Measurements from ENCODE around the gene FFAR2.
"Not testable (repeated sequence)": the region's sequence is repeated elsewhere in the genome, so short reads cannot be mapped to it uniquely, and the experiment has no call there.

Gene FFAR2

DNA sequence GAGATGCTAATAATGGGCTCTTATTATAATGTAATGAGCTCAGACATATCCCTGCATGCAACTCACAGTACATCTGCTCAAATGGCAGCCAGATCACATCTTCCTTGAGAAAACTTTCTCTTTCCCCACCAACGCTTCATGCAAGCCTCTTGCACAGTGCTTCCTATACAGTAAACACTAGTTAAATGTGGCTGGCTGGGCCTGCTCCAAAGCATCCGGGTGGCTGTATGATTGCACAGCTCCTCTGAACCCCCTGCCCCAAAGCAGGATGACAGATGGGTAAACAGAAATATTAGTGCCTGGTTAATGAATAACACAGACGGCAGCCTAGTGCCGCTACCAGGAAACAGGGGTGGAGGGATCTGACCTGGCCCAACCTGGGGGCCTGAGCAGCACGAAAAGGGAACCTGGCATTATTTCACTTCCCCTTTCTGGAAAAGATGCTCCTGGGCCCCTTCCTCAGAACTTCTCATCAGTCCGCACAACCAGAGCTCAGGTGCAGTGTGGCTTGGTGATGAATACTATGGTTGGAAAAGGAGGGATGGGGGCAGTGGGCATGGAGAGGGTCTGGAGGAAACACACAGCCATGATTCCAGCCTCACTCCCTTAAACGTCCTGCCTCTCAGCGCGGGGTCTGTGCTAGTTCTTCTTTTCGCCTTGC lies 10.8 kb downstream of the FFAR2 start:
- Mint-ChIP-seq H3K4me1 (peaks cover 34% of the 10 kb centered on the region), H3K27ac (no peak overlapping the region), H3K9me3 (no peaks in the 10 kb centered on the region), H3K4me3 (no peak overlapping the region), H3K27me3 (no peaks in the 10 kb centered on the region)
- ATAC-seq = no peak
- no peak for DNase-seq

DNA sequence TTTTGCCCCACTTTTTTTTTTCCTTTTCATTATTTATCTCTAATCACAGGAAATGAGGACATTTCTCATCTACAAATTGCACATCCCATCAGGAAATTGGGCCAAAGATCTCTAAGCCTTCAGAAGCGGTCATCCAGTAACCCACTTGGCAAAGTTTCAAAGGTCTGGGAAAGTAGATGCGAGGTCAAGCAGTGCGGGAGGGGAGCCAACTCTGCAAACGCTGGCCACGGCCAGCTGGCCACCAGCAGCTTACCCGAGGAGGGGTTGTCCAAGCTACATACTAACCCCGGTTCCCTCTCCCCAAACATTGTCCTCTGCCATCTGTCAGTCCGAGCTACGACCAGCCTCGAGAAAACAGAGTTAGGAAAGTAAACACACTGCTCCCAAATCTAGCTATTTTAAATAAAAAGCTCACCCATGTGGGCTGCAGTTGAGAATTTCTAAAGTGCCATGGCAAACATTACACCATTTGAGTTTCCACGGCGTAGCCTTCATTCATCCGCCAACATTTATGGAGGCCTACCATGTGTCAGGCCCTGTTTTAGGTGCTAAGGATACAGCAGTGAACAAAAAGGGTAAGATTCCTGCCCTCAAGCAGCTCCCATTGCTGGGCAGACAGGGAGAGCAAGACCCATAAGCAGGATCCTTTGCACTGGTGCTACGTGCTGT lies 11.5 kb downstream of the FFAR2 start:
- Mint-ChIP-seq H3K9me3 (no peaks in the 10 kb centered on the region), H3K4me1 (peaks cover 34% of the 10 kb centered on the region), H3K27me3 (no peaks in the 10 kb centered on the region), H3K27ac (no peak overlapping the region), H3K4me3 (no peak overlapping the region)
- DNase-seq (no peak), ATAC-seq (no peak)

DNA sequence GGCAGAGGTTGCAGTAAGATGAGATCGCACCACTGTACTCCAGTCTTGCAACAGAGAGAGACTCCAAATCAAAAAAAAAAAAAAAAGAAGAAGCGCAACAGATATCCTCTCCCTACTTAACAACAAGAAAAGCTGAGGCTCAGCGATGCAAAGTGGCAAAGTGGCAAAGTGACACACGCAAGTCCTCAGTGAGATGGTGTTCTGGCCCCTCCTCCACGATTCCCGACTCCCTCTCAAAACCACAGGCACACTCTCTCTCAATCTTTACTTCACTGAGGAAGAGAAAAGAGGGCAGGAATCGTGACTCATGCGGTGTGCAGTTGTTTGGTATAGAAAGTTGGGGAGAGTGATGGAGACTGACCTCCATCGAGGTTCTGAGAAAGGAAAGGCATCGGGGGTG lies 12.6 kb downstream of the FFAR2 start:
- DNase-seq (no peak), ATAC-seq (no peak)
- no peaks in the 10 kb centered on the region for H3K27me3 Mint-ChIP-seq
- H3K9me3 Mint-ChIP-seq = no peaks in the 10 kb centered on the region
- no peak overlapping the region for H3K4me3 Mint-ChIP-seq
- peaks cover 34% of the 10 kb centered on the region for H3K4me1 Mint-ChIP-seq
- H3K27ac Mint-ChIP-seq = peak overlapping the region in 1 of 2 donors; percentile 1

DNA sequence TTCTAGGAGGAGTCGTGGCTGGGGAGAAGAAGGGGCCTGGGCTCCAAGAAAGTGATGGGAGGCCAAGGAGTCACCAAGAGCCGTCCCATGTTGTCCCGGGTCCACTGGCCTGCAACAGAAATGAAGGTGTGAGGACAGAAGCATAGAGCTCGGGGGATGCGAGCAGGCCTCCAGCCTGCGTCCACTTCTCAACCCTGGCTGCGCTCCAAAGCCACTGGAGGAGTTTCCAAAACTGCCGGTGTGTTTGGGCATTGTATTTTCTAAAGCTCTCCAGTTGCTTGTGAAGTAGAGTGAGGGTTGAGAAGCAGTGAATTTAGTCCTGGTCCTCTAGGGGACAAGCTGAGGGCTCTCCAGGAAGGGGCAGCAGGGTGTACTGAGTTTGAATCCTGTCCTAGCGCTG lies 13.0 kb downstream of the FFAR2 start:
- no peak for ATAC-seq
- Mint-ChIP-seq H3K4me3 (no peak overlapping the region), H3K9me3 (no peaks in the 10 kb centered on the region), H3K27ac (no peak overlapping the region), H3K27me3 (no peaks in the 10 kb centered on the region), H3K4me1 (peaks cover 34% of the 10 kb centered on the region)
- no peak for DNase-seq

DNA sequence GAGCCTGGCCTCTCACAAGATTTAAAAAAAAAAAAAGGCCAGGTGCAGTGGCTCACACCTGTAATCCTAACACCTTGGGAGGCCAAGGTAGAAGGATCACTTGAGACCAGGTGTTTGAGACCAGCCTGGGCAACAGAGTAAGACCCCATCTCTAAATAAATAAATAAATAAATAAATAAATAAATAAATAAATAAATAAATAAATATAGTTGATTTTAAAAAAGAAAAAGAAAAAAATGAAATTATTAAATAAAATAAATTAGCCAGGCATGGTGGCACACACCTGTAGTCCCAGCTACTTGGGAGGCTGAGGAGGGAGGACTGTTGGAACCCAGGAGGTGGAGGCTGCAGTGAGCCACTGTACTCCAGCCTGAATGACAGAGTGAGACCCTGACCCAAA lies 13.7 kb downstream of the FFAR2 start:
- peaks cover 33% of the 10 kb centered on the region for H3K4me1 Mint-ChIP-seq
- DNase-seq, H3K4me3 Mint-ChIP-seq, ATAC-seq, H3K27ac Mint-ChIP-seq, H3K9me3 Mint-ChIP-seq, H3K27me3 Mint-ChIP-seq: not testable (repeated sequence)

DNA sequence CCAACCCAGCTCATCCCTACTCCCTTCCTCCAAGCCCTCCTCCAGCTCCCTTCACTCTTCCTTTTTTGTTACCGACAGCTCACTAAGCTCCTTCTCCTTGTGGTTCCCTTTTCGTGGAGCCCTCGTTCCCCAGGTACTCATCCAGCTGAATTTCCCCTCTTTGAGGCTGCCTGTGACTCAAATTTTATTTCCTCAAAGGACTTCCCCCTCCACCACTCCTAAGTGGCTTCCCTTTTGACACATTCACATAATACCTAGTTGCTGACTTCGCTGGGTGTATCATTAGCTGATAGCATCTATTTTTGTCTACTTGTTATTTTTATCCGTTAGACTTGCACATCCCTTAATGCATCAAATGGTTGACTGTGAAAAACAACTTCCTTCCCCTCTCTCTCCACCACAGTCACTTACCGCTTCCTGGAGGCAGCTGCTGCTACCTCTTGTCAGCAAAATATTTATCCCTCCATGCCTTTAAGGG lies 14.5 kb downstream of the FFAR2 start:
- Mint-ChIP-seq H3K27me3 (no peaks in the 10 kb centered on the region), H3K4me3 (peak overlapping the region; percentile 32 to 59), H3K9me3 (no peaks in the 10 kb centered on the region), H3K27ac (peak overlapping the region; percentile 9 to 19), H3K4me1 (peaks cover 26% of the 10 kb centered on the region)
- DNase-seq = peak in 1 of 2 donors; percentile 43
- peak; percentile 96 for ATAC-seq

- Mint-ChIP-seq H3K27ac (peak overlapping the region; percentile 6 to 26), H3K4me1 (peaks cover 25% of the 10 kb centered on the region), H3K4me3 (peak overlapping the region; percentile 32 to 59)
- not testable (repeated sequence) for ATAC-seq, DNase-seq, H3K9me3 Mint-ChIP-seq, H3K27me3 Mint-ChIP-seq
These were observed 14.9 kb downstream of the FFAR2 start for GRCh38 chr19:35462956-35463355.

DNA sequence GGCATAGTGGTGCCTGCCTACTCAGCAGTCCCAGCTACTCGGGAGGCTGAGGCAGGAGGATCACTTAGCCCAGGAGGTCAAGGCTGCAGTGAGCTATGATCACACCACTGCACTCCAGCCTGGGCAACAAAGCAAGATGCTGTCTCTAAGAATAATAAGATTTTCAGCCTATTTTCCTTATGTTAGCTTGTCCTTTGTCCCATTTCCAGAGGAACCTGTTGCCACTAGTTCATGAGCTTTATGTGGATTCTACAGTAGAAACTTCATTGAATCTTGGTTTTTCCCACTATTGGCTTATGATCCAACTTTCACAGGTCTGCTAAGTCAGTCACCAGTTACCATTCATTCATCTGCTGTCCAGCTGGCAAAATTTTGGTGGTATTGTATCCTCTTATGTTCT lies 18.2 kb downstream of the FFAR2 start:
- ATAC-seq = no peak
- H3K9me3 Mint-ChIP-seq = no peaks in the 10 kb centered on the region

GRCh38 chr19:35468637-35469036 lies 20.6 kb downstream of the FFAR2 start:
- Mint-ChIP-seq H3K27me3 (no peaks in the 10 kb centered on the region), H3K27ac (no peak overlapping the region), H3K4me3 (no peak overlapping the region), H3K9me3 (no peaks in the 10 kb centered on the region), H3K4me1 (peaks cover under 1% of the 10 kb centered on the region)
- DNase-seq (peak; percentile 50 to 71), ATAC-seq (peak; percentile 100)

More for the DNA sequence above, 18.2 kb downstream of the FFAR2 start:
- no peak for DNase-seq
- H3K4me1 Mint-ChIP-seq = peaks cover 18% of the 10 kb centered on the region
- no peak overlapping the region for H3K27ac Mint-ChIP-seq
- H3K4me3 Mint-ChIP-seq = no peak overlapping the region
- no peaks in the 10 kb centered on the region for H3K27me3 Mint-ChIP-seq

DNA sequence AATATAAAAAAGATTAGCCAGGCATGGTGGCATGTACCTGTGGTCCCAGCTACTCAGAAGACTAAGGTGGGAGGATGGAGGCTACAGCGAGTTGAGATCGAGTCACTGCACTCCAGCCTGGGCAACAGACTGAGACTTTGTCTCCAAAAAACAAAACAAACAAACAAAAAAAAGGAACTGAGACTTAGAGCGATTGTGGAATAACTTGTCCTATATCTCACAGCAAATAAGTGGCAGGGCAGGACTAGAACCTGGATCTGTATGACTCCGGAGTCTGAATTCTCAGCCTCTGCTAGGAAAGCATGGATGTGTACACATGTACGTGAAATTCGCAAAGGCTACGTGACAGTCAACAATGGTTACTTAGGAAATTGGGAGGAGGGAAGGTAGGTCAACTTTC lies 22.1 kb downstream of the FFAR2 start:
- no peak overlapping the region for H3K4me3 Mint-ChIP-seq
- peak overlapping the region; percentile 59 to 73 for H3K27ac Mint-ChIP-seq
- H3K27me3 Mint-ChIP-seq = no peaks in the 10 kb centered on the region
- DNase-seq (no peak), ATAC-seq (no peak)
- no peaks in the 10 kb centered on the region for H3K9me3 Mint-ChIP-seq
- no peaks in the 10 kb centered on the region for H3K4me1 Mint-ChIP-seq

DNA sequence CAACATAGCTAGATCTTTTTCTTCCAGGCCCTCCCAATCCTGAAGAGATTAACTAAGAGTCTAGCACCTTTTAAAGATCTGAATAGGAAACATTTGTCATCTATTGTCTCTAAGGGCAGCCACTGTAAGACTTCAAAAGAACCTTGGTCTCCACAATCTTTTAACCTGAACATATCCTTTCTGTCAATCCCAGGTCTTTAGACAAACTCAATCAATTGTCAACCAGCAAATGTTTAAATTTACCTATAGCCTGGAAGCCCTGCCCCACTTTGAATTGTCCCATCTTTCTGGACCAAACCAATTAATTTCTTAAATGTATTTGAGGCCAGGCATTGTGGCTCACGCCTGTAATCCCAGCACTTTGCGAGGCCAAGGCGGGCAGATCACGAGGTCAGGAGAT lies 23.0 kb downstream of the FFAR2 start:
- not testable (repeated sequence) for H3K4me3 Mint-ChIP-seq, DNase-seq, ATAC-seq, H3K9me3 Mint-ChIP-seq, H3K27me3 Mint-ChIP-seq, H3K27ac Mint-ChIP-seq, H3K4me1 Mint-ChIP-seq

GRCh38 chr19:35471946-35472345 lies 23.9 kb downstream of the FFAR2 start:
- H3K4me3 Mint-ChIP-seq = no peak overlapping the region
- no peaks in the 10 kb centered on the region for H3K9me3 Mint-ChIP-seq
- no peak overlapping the region for H3K27ac Mint-ChIP-seq
- no peak for DNase-seq
- no peaks in the 10 kb centered on the region for H3K4me1 Mint-ChIP-seq
- ATAC-seq = no peak
- no peaks in the 10 kb centered on the region for H3K27me3 Mint-ChIP-seq

DNA sequence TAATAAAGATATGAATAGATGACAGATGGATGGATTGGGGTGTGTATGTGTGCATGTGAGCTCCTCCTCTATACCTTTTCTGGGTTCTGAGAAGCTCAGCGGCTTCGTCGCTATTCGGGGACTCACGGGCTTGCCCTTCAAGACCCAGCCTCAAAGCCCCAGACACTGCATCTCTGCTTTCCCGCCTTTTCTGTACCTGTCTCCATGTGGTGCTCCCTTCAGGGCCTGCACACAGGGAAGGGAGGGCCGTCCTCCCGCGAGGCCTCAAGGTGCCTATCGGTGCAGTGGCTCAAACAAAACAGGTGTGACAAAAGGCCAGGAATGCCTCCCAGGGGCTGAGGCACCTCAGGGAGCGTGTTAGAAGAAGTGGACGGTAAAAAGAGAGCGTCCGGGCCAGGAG lies 26.0 kb downstream of the FFAR2 start:
- H3K27ac Mint-ChIP-seq = no peak overlapping the region
- no peaks in the 10 kb centered on the region for H3K9me3 Mint-ChIP-seq
- H3K4me1 Mint-ChIP-seq = no peaks in the 10 kb centered on the region
- no peaks in the 10 kb centered on the region for H3K27me3 Mint-ChIP-seq
- H3K4me3 Mint-ChIP-seq = no peak overlapping the region
- DNase-seq (no peak), ATAC-seq (no peak)

- not testable (repeated sequence) for H3K4me3 Mint-ChIP-seq
These were observed 26.5 kb downstream of the FFAR2 start for GRCh38 chr19:35474594-35474993.

GRCh38 chr19:35476149-35476548 lies 28.1 kb downstream of the FFAR2 start:
- Mint-ChIP-seq H3K4me1 (no peaks in the 10 kb centered on the region), H3K27ac (no peak overlapping the region), H3K4me3 (no peak overlapping the region), H3K27me3 (no peaks in the 10 kb centered on the region), H3K9me3 (no peaks in the 10 kb centered on the region)
- DNase-seq (no peak), ATAC-seq (no peak)

More at GRCh38 chr19:35474594-35474993, 26.5 kb downstream of the FFAR2 start:
- not testable (repeated sequence) for H3K27ac Mint-ChIP-seq, DNase-seq, H3K27me3 Mint-ChIP-seq, H3K4me1 Mint-ChIP-seq, ATAC-seq, H3K9me3 Mint-ChIP-seq

- DNase-seq (no peak), ATAC-seq (no peak)
- H3K9me3 Mint-ChIP-seq = no peaks in the 10 kb centered on the region
- no peak overlapping the region for H3K4me3 Mint-ChIP-seq
- no peak overlapping the region for H3K27ac Mint-ChIP-seq
- H3K27me3 Mint-ChIP-seq = no peaks in the 10 kb centered on the region
- no peaks in the 10 kb centered on the region for H3K4me1 Mint-ChIP-seq
These were observed 31.0 kb downstream of the FFAR2 start for GRCh38 chr19:35478794-35479677.
